SH-SY5Y (cell line): ENCODE measurements around the gene GPR156.

ENCODE experiments used
- GATA2 ChIP-seq: IDR thresholded peaks from 2 replicates; pipeline ENCODE4 v1.6.1; 2011; ENCODE audit warnings: mild to moderate bottlenecking, low read depth, low read length
- GATA3 ChIP-seq: IDR thresholded peaks from 2 replicates; pipeline ENCODE4 v1.6.1; 2011; ENCODE audit warnings: low read depth, mild to moderate bottlenecking, low read length, moderate library complexity

DNA sequence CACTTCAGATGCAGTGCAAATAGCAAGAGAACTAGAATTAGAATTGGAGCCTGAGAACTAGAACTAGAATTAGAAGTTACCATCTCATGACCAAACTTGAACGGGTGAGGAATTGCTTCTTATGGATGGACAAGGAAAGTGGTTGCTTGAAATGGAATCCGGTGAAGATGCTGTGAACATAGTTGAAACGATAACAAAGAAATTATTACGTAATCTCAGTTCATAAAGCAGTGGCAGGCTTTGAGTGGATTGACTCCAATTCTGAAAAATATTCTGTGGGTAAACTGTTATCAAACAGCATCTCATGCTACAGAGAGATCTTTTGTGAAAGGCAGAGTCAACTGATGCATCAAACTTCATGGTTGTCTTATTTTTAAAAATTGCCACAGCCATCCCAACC is 142.8 kb downstream of the GPR156 start:
- no peak for TF ChIP-seq GATA2
- TF ChIP-seq GATA3, result no peak
